Mucosa of rectum (tissue), 2 donors: ENCODE results near the gene FBXO42.

Experiments used
- H3K27ac ChIP-seq, 2 donors: one replicate each; pipeline ENCODE4 v1.7.0; 2013; ENCODE audit warnings: inconsistent platforms in 2 of 2, low read depth in 2 of 2, low read length in 2 of 2
- H3K27me3 ChIP-seq, 2 donors: one replicate each; pipeline ENCODE4 v1.7.0; 2013; ENCODE audit warnings: low read length in 2 of 2; ENCODE audit not compliant: control insufficient read depth in 2 of 2, insufficient read depth in 2 of 2
- H3K36me3 ChIP-seq, 2 donors: one replicate each; pipeline ENCODE4 v1.7.0; 2013; ENCODE audit warnings: low read length in 2 of 2; ENCODE audit not compliant: control insufficient read depth in 2 of 2, insufficient read depth in 2 of 2
- H3K4me1 ChIP-seq, 2 donors: one replicate each; pipeline ENCODE4 v1.7.0; 2013; ENCODE audit warnings: low read length in 2 of 2, mild to moderate bottlenecking in 1 of 2; ENCODE audit not compliant: control insufficient read depth in 2 of 2, insufficient read depth in 2 of 2
- H3K4me3 ChIP-seq, 2 donors: one replicate each; pipeline ENCODE4 v1.7.0; 2013; ENCODE audit warnings: low read length in 2 of 2
- H3K9ac ChIP-seq, 2 donors: one replicate each; pipeline ENCODE4 v1.7.0; 2013; ENCODE audit warnings: low read length in 2 of 2, low read depth in 1 of 2, mild to moderate bottlenecking in 1 of 2
- H3K9me3 ChIP-seq, 2 donors: one replicate each; pipeline ENCODE4 v1.7.0; 2013; ENCODE audit warnings: low read length in 2 of 2; ENCODE audit not compliant: control insufficient read depth in 2 of 2
- donor health status: healthy.
- donor health status: Normal muscosa, but diverticular disease.

FBXO42 gene

DNA sequence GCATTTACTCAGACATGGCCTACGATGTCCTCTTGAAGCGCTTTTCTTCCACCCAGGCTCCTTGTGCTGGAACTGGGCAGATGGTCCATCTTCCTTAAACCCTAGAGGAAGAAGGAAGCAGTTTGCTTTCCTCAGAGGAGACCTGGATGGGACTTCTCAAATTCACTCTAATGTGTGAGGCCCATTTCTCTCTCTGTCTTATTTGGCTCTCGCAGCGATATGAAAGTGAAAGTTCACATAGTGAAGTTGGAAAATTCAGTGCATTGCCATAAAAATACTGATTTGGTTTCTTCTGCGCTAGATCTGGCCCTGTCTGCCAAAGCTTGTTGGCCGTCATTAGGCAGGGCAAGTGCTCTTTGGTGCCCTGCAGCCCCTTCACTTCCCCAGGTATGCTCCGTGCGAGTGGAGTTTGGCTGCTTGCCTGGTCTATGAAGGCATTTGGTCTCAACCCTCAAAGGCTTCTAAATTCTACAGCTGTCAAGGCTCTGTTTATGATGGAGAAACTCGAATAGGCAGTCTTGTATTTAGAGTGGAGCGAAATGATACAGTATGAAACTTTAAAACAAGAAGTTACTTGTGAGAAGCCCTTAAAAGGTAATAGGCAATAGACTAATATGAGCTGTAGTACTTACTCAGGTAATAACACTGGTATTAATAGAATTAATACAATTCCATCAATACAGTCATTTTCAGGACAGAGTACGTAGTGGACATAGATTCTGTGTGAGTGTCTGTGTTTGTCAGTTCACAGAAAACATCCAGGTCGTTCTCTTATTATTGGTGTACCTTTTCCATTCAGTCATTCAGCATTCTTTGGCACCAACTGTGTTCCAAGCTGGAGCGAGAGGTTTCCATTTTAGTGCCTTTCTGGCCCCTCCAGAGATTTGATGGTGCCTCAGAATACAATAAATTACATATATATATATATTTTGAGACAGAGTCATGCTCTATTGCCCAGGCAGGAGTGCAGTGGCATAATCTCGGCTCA is 35.2 kb upstream of the FBXO42 start:
- Histone ChIP-seq H3K27me3 (no peaks in the 10 kb centered on the region), H3K36me3 (no peaks in the 10 kb centered on the region), H3K4me3 (peak overlapping the region; percentile 25 to 65), H3K9ac (no peak overlapping the region), H3K27ac (peak overlapping the region; percentile 17 to 32), H3K9me3 (no peaks in the 10 kb centered on the region), H3K4me1 (peaks cover 15 to 20% of the 10 kb centered on the region in 2 donors)

DNA sequence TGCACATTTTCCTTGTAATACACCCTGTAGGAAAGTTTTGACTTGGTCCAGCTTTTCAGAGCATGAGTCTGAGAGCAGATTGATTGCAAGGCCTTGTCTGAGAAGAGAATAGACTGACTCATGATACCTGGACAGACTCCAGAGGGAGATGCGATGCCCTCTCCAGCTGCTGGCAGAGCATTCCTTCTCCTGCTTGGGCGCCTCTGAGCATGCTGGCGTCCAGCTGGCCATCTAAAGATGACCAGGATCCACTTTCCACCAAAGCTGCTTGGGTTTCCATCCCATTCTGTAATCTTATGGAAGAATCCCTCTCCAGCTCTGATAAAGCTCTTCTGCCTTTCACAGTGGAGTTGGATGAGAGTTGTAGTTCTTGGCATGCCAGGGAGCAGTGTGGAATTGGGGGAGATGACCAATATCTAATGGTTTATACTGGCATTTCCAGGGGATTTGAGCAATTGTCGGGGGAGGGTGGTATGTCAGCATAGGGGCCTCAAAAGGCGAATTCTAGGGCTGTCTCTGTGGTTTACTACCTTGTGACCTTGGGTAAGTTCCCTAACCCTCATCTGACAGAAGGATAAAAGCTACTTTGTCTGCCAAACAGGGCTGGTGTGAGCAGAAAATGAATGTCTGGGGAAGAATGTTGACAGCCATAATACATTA is 34.3 kb upstream of the FBXO42 start:
- Histone ChIP-seq H3K27me3 (no peaks in the 10 kb centered on the region), H3K27ac (peak overlapping the region in 1 of 2 donors; percentile 32), H3K4me1 (peaks cover 15 to 20% of the 10 kb centered on the region in 2 donors), H3K9me3 (no peaks in the 10 kb centered on the region), H3K9ac (no peak overlapping the region), H3K4me3 (peak overlapping the region in 1 of 2 donors; percentile 65), H3K36me3 (no peaks in the 10 kb centered on the region)

DNA sequence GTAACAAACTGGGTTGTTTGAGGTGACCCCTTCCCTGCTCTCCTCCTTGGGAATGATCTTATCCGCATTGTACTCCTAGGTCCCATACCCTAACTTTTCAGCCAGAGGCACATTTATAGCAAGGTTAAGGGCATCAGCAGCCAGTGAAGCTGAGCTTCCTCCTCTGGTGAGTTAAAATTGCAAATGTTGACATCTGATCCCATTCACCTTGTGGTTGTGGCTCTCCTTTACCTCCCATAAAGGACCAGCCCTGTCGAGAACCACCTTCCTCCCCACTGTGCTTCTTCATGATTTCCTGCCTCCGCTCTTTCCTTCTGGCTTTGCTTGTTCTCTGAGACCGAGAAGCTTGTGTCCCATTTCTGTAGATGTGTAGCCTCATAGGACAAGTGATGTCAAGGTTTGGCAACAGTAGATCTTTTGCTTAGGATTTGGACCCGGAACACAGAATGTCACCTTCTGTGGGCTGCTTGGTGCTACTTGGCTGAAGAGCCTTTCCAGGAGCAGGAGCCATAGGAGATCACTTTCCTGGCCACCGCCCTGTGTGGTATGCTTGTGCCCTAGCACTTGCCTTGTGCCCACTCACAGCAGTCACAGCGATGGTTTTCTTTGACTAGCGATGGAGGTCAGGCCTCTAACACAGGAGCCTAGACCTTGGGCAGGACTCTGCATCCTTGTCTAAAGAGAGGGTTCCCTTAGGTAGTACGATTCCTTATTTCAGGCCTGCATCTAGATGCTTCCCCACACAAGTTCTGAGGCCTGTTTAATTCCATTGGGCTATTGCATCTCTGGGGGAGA is 33.6 kb upstream of the FBXO42 start:
- Histone ChIP-seq H3K4me1 (peaks cover 12 to 20% of the 10 kb centered on the region in 2 donors), H3K9ac (no peak overlapping the region), H3K27me3 (no peaks in the 10 kb centered on the region), H3K9me3 (no peaks in the 10 kb centered on the region), H3K27ac (peak overlapping the region in 1 of 2 donors; percentile 7), H3K36me3 (no peaks in the 10 kb centered on the region), H3K4me3 (no peak overlapping the region)

GRCh38 chr1:16383888-16384287 is 31.6 kb upstream of the FBXO42 start:
- no peaks in the 10 kb centered on the region for H3K9me3 ChIP-seq
- no peaks in the 10 kb centered on the region for H3K27me3 ChIP-seq
- H3K27ac ChIP-seq: no peak overlapping the region
- H3K36me3 ChIP-seq: no peaks in the 10 kb centered on the region
- H3K4me3 ChIP-seq: no peak overlapping the region
- no peak overlapping the region for H3K9ac ChIP-seq
- peaks cover 14 to 20% of the 10 kb centered on the region in 2 donors for H3K4me1 ChIP-seq

DNA sequence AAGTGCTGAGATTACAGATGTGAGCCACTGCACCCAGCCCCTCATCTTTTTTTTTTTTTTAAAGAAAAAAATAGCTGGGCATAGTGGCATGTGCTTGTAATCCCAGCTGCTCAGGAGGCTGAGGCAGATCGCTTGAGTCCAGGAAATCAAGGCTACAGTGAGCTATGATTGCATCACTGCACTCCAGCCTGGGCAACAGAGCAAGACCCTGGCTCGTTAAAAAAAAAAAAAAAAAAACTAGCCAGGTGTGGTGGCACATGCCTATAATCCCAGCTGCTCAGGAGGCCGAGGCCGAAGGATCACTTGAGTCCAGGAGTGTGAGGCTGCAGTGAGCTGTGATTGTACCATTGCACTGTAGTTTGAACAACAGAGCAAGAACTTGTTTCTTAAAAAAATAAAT is 28.6 kb upstream of the FBXO42 start:
- peaks cover 0 to 3% of the 10 kb centered on the region in 2 donors for H3K36me3 ChIP-seq
- no peak overlapping the region for H3K4me3 ChIP-seq
- H3K9me3 ChIP-seq: no peaks in the 10 kb centered on the region
- H3K9ac ChIP-seq: no peak overlapping the region
- H3K27ac ChIP-seq: no peak overlapping the region
- peaks cover 2 to 9% of the 10 kb centered on the region in 2 donors for H3K4me1 ChIP-seq
- H3K27me3 ChIP-seq: no peaks in the 10 kb centered on the region

DNA sequence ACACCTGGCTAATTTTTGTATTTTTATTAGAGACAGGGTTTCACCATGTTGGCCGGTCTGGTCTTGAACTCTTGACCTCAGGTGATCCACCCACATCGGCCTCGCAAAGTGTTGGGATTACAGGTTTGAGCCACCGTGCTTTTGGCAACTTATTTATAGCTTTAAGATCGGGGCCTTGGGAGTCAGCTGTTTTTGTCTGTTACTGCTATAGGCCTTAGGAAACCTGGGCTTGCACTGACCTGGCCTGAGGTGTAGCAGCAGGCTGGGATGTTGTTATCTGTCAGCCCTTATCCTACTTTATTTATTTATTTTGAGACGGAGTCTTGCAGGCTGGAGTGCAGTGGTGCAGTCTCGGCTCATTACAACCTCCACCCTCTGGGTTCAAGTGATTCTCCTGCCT is 26.2 kb upstream of the FBXO42 start:
- Histone ChIP-seq H3K27me3 (no peaks in the 10 kb centered on the region), H3K4me3 (no peak overlapping the region), H3K4me1 (peaks cover 0 to 17% of the 10 kb centered on the region in 2 donors), H3K27ac (no peak overlapping the region), H3K9me3 (no peaks in the 10 kb centered on the region), H3K9ac (no peak overlapping the region), H3K36me3 (peaks cover 0 to 4% of the 10 kb centered on the region in 2 donors)

DNA sequence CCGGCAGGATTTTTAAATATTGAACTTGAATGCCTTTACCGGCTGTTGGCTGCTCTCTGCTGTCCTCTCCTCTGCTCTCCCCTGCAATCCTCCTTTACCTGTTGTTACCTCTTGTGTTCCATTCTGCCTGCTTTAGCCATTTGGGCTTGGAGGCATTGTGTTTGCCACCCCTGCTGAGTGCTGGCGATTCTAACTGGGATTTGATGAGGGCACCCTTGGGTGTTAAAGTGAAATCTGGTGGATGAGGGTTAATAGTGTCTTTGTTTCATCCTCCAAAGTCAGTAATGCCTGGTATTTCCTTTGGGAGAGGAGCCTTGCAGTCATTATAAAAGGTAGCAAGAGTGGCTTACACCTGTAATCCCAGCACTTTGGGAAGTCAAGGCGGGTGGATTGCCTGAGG is 24.7 kb upstream of the FBXO42 start:
- Histone ChIP-seq H3K4me3 (no peak overlapping the region), H3K27me3 (no peaks in the 10 kb centered on the region), H3K4me1 (peaks cover 0 to 20% of the 10 kb centered on the region in 2 donors), H3K9me3 (no peaks in the 10 kb centered on the region), H3K36me3 (peaks cover 0 to 8% of the 10 kb centered on the region in 2 donors), H3K9ac (no peak overlapping the region), H3K27ac (no peak overlapping the region)

DNA sequence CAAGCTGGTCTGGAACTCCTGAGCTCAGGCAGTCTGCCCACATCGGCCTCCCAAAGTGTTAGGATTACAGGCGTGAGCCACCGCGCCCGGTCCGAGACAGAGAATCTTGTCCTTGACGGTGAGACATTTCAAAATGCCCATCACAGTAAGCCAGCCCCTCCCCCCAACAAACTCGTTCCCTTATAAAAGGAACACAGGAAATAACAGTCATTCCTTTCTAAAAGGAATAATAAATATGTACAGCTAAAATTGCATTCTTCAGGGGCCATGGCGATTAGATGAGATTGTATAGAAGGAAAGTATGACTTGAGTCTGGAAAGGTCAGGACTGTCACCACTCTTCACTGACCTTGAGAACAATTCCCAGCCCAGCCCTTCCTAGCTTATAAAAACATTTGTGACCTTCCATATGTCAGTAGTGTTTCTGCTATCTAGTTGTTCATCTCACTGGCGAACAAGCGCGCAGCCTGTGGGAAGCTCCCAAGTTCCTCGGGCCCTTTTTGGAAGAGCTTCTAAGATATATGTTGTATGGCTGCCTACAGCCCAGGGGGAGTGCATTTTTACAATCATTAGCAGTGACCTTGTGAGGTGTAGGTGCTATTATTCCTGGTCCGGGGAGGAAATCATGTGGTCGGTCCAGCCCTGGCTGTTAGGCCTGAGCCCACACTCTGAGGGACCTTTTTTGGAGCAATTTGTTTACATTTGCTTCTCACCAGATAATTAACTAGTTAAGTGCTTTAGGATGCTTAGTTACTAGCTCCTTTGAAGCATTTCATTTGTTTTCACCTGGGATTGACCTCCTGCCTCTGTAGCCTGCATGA is 23.5 kb upstream of the FBXO42 start:
- Histone ChIP-seq H3K9me3 (no peaks in the 10 kb centered on the region), H3K4me1 (peaks cover 0 to 20% of the 10 kb centered on the region in 2 donors), H3K27ac (peak overlapping the region; percentile 4 to 5), H3K9ac (no peak overlapping the region), H3K27me3 (no peaks in the 10 kb centered on the region), H3K36me3 (peaks cover 0 to 8% of the 10 kb centered on the region in 2 donors), H3K4me3 (peak overlapping the region in 1 of 2 donors; percentile 26)

DNA sequence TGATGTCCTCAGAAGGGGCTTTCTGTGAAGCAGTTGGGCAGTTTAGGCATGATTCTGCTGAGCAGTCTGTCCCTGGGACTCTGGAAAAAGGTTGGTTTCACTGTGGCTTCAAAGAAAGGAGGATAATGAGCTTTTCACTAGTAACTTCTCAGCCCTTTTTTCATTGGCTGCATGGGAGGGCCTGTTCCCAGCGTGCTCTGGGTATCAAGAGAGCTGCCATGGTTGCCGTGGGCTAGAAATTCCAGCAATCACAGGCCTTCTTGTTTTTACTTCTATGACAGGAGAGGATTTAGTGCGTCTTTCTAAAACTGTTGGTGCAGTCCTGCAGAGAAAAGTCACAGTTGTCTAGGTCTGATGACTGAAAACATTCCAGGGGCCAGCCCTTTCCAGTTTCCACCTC is 22.0 kb upstream of the FBXO42 start:
- Histone ChIP-seq H3K9me3 (no peaks in the 10 kb centered on the region), H3K4me1 (peaks cover 0 to 18% of the 10 kb centered on the region in 2 donors), H3K36me3 (peaks cover 0 to 8% of the 10 kb centered on the region in 2 donors), H3K27ac (no peak overlapping the region), H3K4me3 (no peak overlapping the region), H3K9ac (no peak overlapping the region), H3K27me3 (no peaks in the 10 kb centered on the region)
